Epithelial cell of proximal tubule (primary cell): Measurements from ENCODE around the gene DMAC2L. TPM values are rescaled to one million over a fixed set of nuclear protein-coding genes. Genes with fewer than 3 reads are reported as not detected.

Experiments
- DNase-seq: peaks from one replicate; pipeline ENCODE4 v3.0.0-alpha.2; 2011; ENCODE audit warnings: low read depth
- H3K4me3 ChIP-seq: 2 replicates; pipeline ENCODE4 v1.5.1; 2011; ENCODE audit warnings: low read depth, mild to moderate bottlenecking, low read length
- CTCF ChIP-seq: conservative IDR thresholded peaks from 2 replicates; pipeline ENCODE4 v1.5.1; 2012; ENCODE audit warnings: low read depth, mild to moderate bottlenecking, low read length
- total RNA-seq: library from RNA; depleted of rRNA; stranded (reverse); fragments of >200 nt; gene quantifications from 2 replicates; pipeline ENCODE4 v1.2.3, GENCODE V29; 2015

Gene DMAC2L
- total RNA-seq, 1 donor from 2014 or later: 5.4 TPM

GRCh38 chr14:50338587-50338986 is 26.5 kb downstream of the DMAC2L start:
- no peak overlapping the region for H3K4me3 ChIP-seq
- no peak for DNase-seq
- no peak for TF ChIP-seq CTCF

GRCh38 chr14:50339178-50339804 is 27.2 kb downstream of the DMAC2L start:
- no peak overlapping the region for H3K4me3 ChIP-seq
- no peak for TF ChIP-seq CTCF
- no peak for DNase-seq

GRCh38 chr14:50340045-50340444 is 27.9 kb downstream of the DMAC2L start:
- no peak for TF ChIP-seq CTCF
- DNase-seq: no peak
- no peak overlapping the region for H3K4me3 ChIP-seq

- H3K4me3 ChIP-seq: no peak overlapping the region
- TF ChIP-seq CTCF: peak; percentile 40
- DNase-seq: no peak
Observed at GRCh38 chr14:50340963-50341362, 28.8 kb downstream of the DMAC2L start.

GRCh38 chr14:50342221-50343078 is 30.3 kb downstream of the DMAC2L start:
- H3K4me3 ChIP-seq: no peak overlapping the region
- no peak for DNase-seq
- TF ChIP-seq CTCF: peak; percentile 65

- no peak overlapping the region for H3K4me3 ChIP-seq
- no peak for TF ChIP-seq CTCF
- DNase-seq: no peak
Observed at GRCh38 chr14:50343434-50343833, 31.3 kb downstream of the DMAC2L start.
